ENCODE results near the gene ZHX3. TPM values are rescaled to one million over a fixed set of nuclear protein-coding genes. Genes with fewer than 3 reads are reported as not detected.

ZHX3 gene
- total and polyA plus RNA-seq, 7 donors = 3.6 to 69.0 (median 39.2) TPM

DNA sequence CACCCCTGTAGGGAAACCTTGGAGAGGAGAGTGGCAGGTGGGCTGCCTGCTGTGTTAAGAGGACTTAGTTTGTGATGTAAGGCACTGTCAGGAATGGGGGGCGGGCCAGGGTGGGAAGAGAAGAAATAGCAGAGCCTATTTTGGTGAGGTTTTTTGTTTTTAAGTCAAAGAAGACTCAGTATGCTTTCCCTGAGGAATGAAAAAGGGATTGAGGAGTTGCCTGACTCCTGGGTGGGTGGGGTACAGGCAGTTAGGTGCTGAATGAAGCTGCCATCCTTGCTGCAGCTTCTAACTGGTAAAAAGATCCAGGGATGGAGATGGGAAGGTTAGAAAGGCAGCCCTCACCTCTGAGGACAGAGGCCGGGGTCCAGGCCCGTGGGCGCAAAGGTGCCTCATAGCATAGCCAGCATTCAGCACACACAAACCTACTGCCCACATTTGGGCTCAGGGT lies 142.3 kb downstream of the ZHX3 start:
- H3K4me1 ChIP-seq = peaks cover 0 to 84% (median 81%) of the 10 kb centered on the region in 4 donors
- no peaks in the 10 kb centered on the region for H3K27me3 ChIP-seq
- TF ChIP-seq POLR2AphosphoS5 (IDR thresholded peaks at IDR 0.05) (no peak), EP300 (IDR thresholded peaks at IDR 0.05) (no peak), CTCF (IDR thresholded peaks at IDR 0.05) (no peak), POLR2A (IDR thresholded peaks at IDR 0.05) (no peak)
- DNase-seq = no peak
- H3K36me3 ChIP-seq = peaks cover 4 to 42% (median 12%) of the 10 kb centered on the region in 4 donors
- peak overlapping the region; percentile 74 to 83 (median 80) for H3K27ac ChIP-seq
- intact Hi-C loops (cut with DNase I) = loop anchor here (10.0 kb wide), 1 partner anchor 240 kb away; no protein-coding TSS in a partner anchor
- no peaks in the 10 kb centered on the region for H3K9me3 ChIP-seq
- WGBS, 2 donors = 97 to 98% methylated on average over 4 of the region's 4 CpGs
- no peak overlapping the region for H3K4me3 ChIP-seq

DNA sequence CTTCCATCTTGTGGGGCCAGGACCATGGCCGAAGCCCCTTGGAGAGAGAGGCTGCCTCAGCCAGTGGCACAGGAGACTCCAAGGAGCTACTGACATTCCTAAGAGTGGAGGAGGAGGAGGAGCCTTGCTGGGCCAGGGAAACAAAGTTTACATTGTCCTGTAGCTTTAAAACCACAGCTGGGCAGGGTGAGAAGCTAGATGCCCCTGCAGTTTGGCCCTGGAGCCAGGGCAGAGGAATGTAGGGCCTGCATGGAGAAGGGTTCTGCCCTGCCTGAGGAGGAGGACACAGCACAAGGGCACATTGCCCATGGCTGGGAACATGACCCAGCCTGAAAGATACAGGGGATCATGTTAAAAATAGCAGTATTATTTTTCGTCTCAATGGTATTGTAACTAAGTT lies 142.7 kb downstream of the ZHX3 start:
- intact Hi-C loops (cut with DNase I) = loop anchor here (5.0 to 10.0 kb wide), 2 partner anchors 37 to 240 kb away; partner anchors contain the start of gene PLCG1
- H3K36me3 ChIP-seq = peaks cover 4 to 46% (median 16%) of the 10 kb centered on the region in 4 donors
- H3K4me1 ChIP-seq = peaks cover 0 to 83% (median 78%) of the 10 kb centered on the region in 4 donors
- no peak for TF ChIP-seq CTCF (IDR thresholded peaks at IDR 0.05)
- TF ChIP-seq POLR2AphosphoS5 (IDR thresholded peaks at IDR 0.05) = no peak
- no peak for TF ChIP-seq POLR2A (IDR thresholded peaks at IDR 0.05)
- no peaks in the 10 kb centered on the region for H3K9me3 ChIP-seq
- DNase-seq = no peak
- H3K27ac ChIP-seq = peak overlapping the region; percentile 74 to 83 (median 80)
- H3K4me3 ChIP-seq = no peak overlapping the region
- 84 to 93% methylated on average over 2 of the region's 2 CpGs for WGBS, 2 donors
- H3K27me3 ChIP-seq = no peaks in the 10 kb centered on the region

GRCh38 chr20:41174373-41174772 lies 143.2 kb downstream of the ZHX3 start:
- DNase-seq = no peak
- H3K36me3 ChIP-seq = peaks cover 4 to 51% (median 20%) of the 10 kb centered on the region in 4 donors
- peak overlapping the region; percentile 74 to 83 (median 80) for H3K27ac ChIP-seq
- intact Hi-C loops (cut with DNase I) = loop anchor here (5.0 to 10.0 kb wide), 2 partner anchors 37 to 240 kb away; partner anchors contain the start of gene PLCG1
- no peaks in the 10 kb centered on the region for H3K9me3 ChIP-seq
- H3K4me1 ChIP-seq = peaks cover 0 to 79% (median 74%) of the 10 kb centered on the region in 4 donors
- WGBS, 2 donors = 95 to 96% methylated on average over 10 of the region's 10 CpGs
- TF ChIP-seq POLR2A (IDR thresholded peaks at IDR 0.05) (no peak), POLR2AphosphoS5 (IDR thresholded peaks at IDR 0.05) (no peak), EP300 (IDR thresholded peaks at IDR 0.05) (no peak), CTCF (IDR thresholded peaks at IDR 0.05) (no peak)
- H3K4me3 ChIP-seq = no peak overlapping the region
- no peaks in the 10 kb centered on the region for H3K27me3 ChIP-seq

GRCh38 chr20:41173791-41174341 lies 143.7 kb downstream of the ZHX3 start:
- H3K27ac ChIP-seq = peak overlapping the region; percentile 74 to 83 (median 80)
- TF ChIP-seq POLR2A (IDR thresholded peaks at IDR 0.05) (no peak), POLR2AphosphoS5 (IDR thresholded peaks at IDR 0.05) (no peak), CTCF (IDR thresholded peaks at IDR 0.05) (no peak), EP300 (IDR thresholded peaks at IDR 0.05) (no peak)
- WGBS, 2 donors = 95 to 96% methylated on average over 13 of the region's 13 CpGs

More at GRCh38 chr20:41173791-41174341, 143.7 kb downstream of the ZHX3 start:
- DNase-seq = no peak
- Histone ChIP-seq H3K9me3 (no peaks in the 10 kb centered on the region), H3K36me3 (peaks cover 9 to 56% (median 25%) of the 10 kb centered on the region in 4 donors), H3K4me1 (peaks cover 0 to 74% (median 69%) of the 10 kb centered on the region in 4 donors), H3K27me3 (no peaks in the 10 kb centered on the region), H3K4me3 (no peak overlapping the region)
- intact Hi-C loops (cut with DNase I) = loop anchor here (1.0 to 10.0 kb wide), 4 partner anchors 37 to 241 kb away; partner anchors contain the start of genes LPIN3 and PLCG1
